ENCODE results near the gene NCAM1. TPM values are rescaled to one million over a fixed set of nuclear protein-coding genes. Genes with fewer than 3 reads are reported as not detected.

Gene NCAM1
- total and polyA plus RNA-seq, 10 donors: 0.41 to 13.2 (median 7.1) TPM

- no peaks in the 10 kb centered on the region for H3K36me3 ChIP-seq
- TF ChIP-seq POLR2A (IDR thresholded peaks at IDR 0.05): no peak
- TF ChIP-seq CTCF (IDR thresholded peaks at IDR 0.05 in 8 of 11, conservative IDR thresholded peaks at IDR 0.05 in 3 of 11): no peak
- TF ChIP-seq POLR2AphosphoS5 (IDR thresholded peaks at IDR 0.05): no peak
- peaks cover 0 to 19% (median 0%) of the 10 kb centered on the region in 7 donors for H3K27me3 ChIP-seq (replicated peaks in 1 of 7)
- H3K27ac ChIP-seq: no peak overlapping the region
- no peak for DNase-seq
- 73 to 87% (median 80%) methylated on average over 4 of the region's 4 CpGs for WGBS, 5 donors
- no peaks in the 10 kb centered on the region for H3K4me1 ChIP-seq
- H3K4me3 ChIP-seq: no peak overlapping the region
- no peaks in the 10 kb centered on the region for H3K9me3 ChIP-seq
- intact Hi-C loops (cut with DNase I; ENCODE audit: low total_unique reads): no loop called here
Observed at GRCh38 chr11:112971195-112971594, 10.0 kb downstream of the NCAM1 start.

GRCh38 chr11:112971827-112972226 is 10.6 kb downstream of the NCAM1 start:
- WGBS, 5 donors: 62 to 91% (median 86%) methylated on average over 3 of the region's 3 CpGs
- no peaks in the 10 kb centered on the region for H3K4me1 ChIP-seq
- intact Hi-C loops (cut with DNase I; ENCODE audit: low total_unique reads): no loop called here
- H3K36me3 ChIP-seq: no peaks in the 10 kb centered on the region
- H3K9me3 ChIP-seq: no peaks in the 10 kb centered on the region
- H3K27me3 ChIP-seq (replicated peaks in 1 of 7): peaks cover 0 to 13% (median 0%) of the 10 kb centered on the region in 7 donors
- no peak for DNase-seq
- no peak overlapping the region for H3K4me3 ChIP-seq
- TF ChIP-seq CTCF (IDR thresholded peaks at IDR 0.05 in 8 of 11, conservative IDR thresholded peaks at IDR 0.05 in 3 of 11) (no peak), POLR2AphosphoS5 (IDR thresholded peaks at IDR 0.05) (no peak), POLR2A (IDR thresholded peaks at IDR 0.05) (no peak)
- no peak overlapping the region for H3K27ac ChIP-seq

- no peak for DNase-seq
- Histone ChIP-seq H3K4me3 (no peak overlapping the region), H3K27me3 (replicated peaks in 1 of 7) (peaks cover 0 to 9% (median 0%) of the 10 kb centered on the region in 7 donors), H3K4me1 (no peaks in the 10 kb centered on the region), H3K27ac (no peak overlapping the region), H3K36me3 (no peaks in the 10 kb centered on the region), H3K9me3 (no peaks in the 10 kb centered on the region)
- intact Hi-C loops (cut with DNase I; ENCODE audit: low total_unique reads): no loop called here
- 70 to 81% (median 75%) methylated on average over 5 of the region's 5 CpGs for WGBS, 5 donors
- TF ChIP-seq POLR2AphosphoS5 (IDR thresholded peaks at IDR 0.05): no peak
- no peak for TF ChIP-seq CTCF (IDR thresholded peaks at IDR 0.05 in 8 of 11, conservative IDR thresholded peaks at IDR 0.05 in 3 of 11)
- no peak for TF ChIP-seq POLR2A (IDR thresholded peaks at IDR 0.05)
Observed at GRCh38 chr11:112972399-112973145, 11.4 kb downstream of the NCAM1 start.

GRCh38 chr11:112975051-112975450 is 13.8 kb downstream of the NCAM1 start:
- intact Hi-C loops (cut with DNase I; ENCODE audit: low total_unique reads): no loop called here
- Histone ChIP-seq H3K27ac (no peak overlapping the region), H3K9me3 (no peaks in the 10 kb centered on the region), H3K4me3 (no peak overlapping the region), H3K4me1 (no peaks in the 10 kb centered on the region), H3K36me3 (no peaks in the 10 kb centered on the region), H3K27me3 (replicated peaks in 1 of 7) (peaks cover 0 to 9% (median 0%) of the 10 kb centered on the region in 7 donors)
- WGBS, 5 donors: 61 to 81% (median 69%) methylated on average over 4 of the region's 4 CpGs
- DNase-seq: no peak
- TF ChIP-seq POLR2AphosphoS5 (IDR thresholded peaks at IDR 0.05) (no peak), POLR2A (IDR thresholded peaks at IDR 0.05) (no peak), CTCF (IDR thresholded peaks at IDR 0.05 in 8 of 11, conservative IDR thresholded peaks at IDR 0.05 in 3 of 11) (no peak)

Measured in spleen (tissue), 11 donors.